Measurements from ENCODE around the gene PROB1.
"Not testable (repeated sequence)": the region's sequence is repeated elsewhere in the genome, so short reads cannot be mapped to it uniquely, and the experiment has no call there.

Gene PROB1

GRCh38 chr5:139392678-139393496, 2.0 kb downstream of the PROB1 start:
- DNase-seq (ENCODE audit: low spot score), result no peak

GRCh38 chr5:139392324-139392677, 2.6 kb downstream of the PROB1 start:
- no peak for DNase-seq (ENCODE audit: low spot score)

- no peak for DNase-seq (ENCODE audit: low spot score)
Observed at GRCh38 chr5:139391570-139392323, 3.2 kb downstream of the PROB1 start.

GRCh38 chr5:139390639-139391569, 4.0 kb downstream of the PROB1 start:
- DNase-seq (ENCODE audit: low spot score), result no peak

- no peak for DNase-seq (ENCODE audit: low spot score)
Observed at GRCh38 chr5:139389701-139390638, 4.9 kb downstream of the PROB1 start, which contains the start of gene MZB1. MZB1 (minus strand) TSS chr5:139389913; CDS start chr5:139389856, 57 bp downstream.

- no peak for DNase-seq (ENCODE audit: low spot score)
Observed at GRCh38 chr5:139388198-139388821, 6.6 kb downstream of the PROB1 start.

- DNase-seq (ENCODE audit: low spot score), result no peak
Observed at GRCh38 chr5:139387611-139388197, 7.2 kb downstream of the PROB1 start.

- not testable (repeated sequence) for DNase-seq (ENCODE audit: low spot score)
Observed at GRCh38 chr5:139386956-139387355, 7.9 kb downstream of the PROB1 start.

- no peak for DNase-seq (ENCODE audit: low spot score)
Observed at GRCh38 chr5:139386050-139386438, 8.9 kb downstream of the PROB1 start.

GRCh38 chr5:139385061-139386049, 9.5 kb downstream of the PROB1 start:
- no peak for DNase-seq (ENCODE audit: low spot score)

GRCh38 chr5:139384591-139385051, 10.3 kb downstream of the PROB1 start:
- no peak for DNase-seq (ENCODE audit: low spot score)

GRCh38 chr5:139383993-139384590, 10.8 kb downstream of the PROB1 start:
- DNase-seq (ENCODE audit: low spot score), result no peak

GRCh38 chr5:139383275-139383992, 11.5 kb downstream of the PROB1 start, which contains the start of gene SLC23A1:
SLC23A1 (minus strand) TSS chr5:139383297; CDS start chr5:139383253, 44 bp downstream.
- DNase-seq (ENCODE audit: low spot score), result no peak

- no peak for DNase-seq (ENCODE audit: low spot score)
Observed at GRCh38 chr5:139382807-139383206, 12.1 kb downstream of the PROB1 start.

GRCh38 chr5:139381837-139382761, 12.8 kb downstream of the PROB1 start:
- no peak for DNase-seq (ENCODE audit: low spot score)
